ENCODE measurements around the gene SERPINA10.

- TF ChIP-seq CTCF (IDR thresholded peaks at IDR 0.05; ENCODE audit: low read depth, low read length) (no peak), MYC (IDR thresholded peaks at IDR 0.05; ENCODE audit: low read depth, low read length) (no peak)
These were observed 21.8 kb upstream of the SERPINA10 start for GRCh38 chr14:94314890-94315289.

All from NB4 (cell line).